Naive thymus-derived CD4-positive, alpha-beta T cell (primary cell): ENCODE measurements around the gene TUBB4A. TPM values are rescaled to one million over a fixed set of nuclear protein-coding genes. Genes with fewer than 3 reads are reported as not detected.

ENCODE experiments used
- ATAC-seq: fragments of 150-1000 bp; cut with Tn5 transposase; 2 replicates; pipeline ENCODE4 v1.10.0; 2021; ENCODE audit warnings: mild to moderate bottlenecking, moderate library complexity
- CTCF ChIA-PET: fragments of 350-600 bp; sonication (Branson Sonifier 250); formaldehyde crosslinking; loops from one replicate; lab custom pipeline; 2021; ENCODE audit warnings: antibody characterized with exemption; lab: Charles Lee
- POLR2A ChIA-PET: fragments of 350-600 bp; sonication (Branson Sonifier 250); formaldehyde crosslinking; loops from one replicate; lab custom pipeline; 2021; ENCODE audit warnings: antibody characterized with exemption, inconsistent platforms; lab: Charles Lee
- DNase-seq, 9 donors: peaks; one replicate each; pipeline versions ENCODE4 v3.0.0 to v3.0.0-alpha.2; 2020 to 2022; ENCODE audit warnings: mixed read lengths in 1 of 9
- H3K27ac ChIP-seq: one replicate; pipeline ENCODE4 v1.7.0; 2013; ENCODE audit warnings: mild to moderate bottlenecking, low read depth, low read length, moderate library complexity
- H3K27me3 ChIP-seq, 2 donors: one replicate each; pipeline ENCODE4 v1.7.0; 2013; ENCODE audit warnings: low read length in 2 of 2, mild to moderate bottlenecking in 2 of 2, moderate library complexity in 2 of 2; ENCODE audit not compliant: control insufficient read depth in 2 of 2, insufficient read depth in 2 of 2
- H3K36me3 ChIP-seq, 3 experiments: 1 replicate in 2 of 3; 2 replicates in 1 of 3; pipeline ENCODE4 v1.7.0; 2013; ENCODE audit warnings: low read length in 3 of 3, mild to moderate bottlenecking in 3 of 3, moderate library complexity in 1 of 3; ENCODE audit not compliant: insufficient read depth in 3 of 3, control insufficient read depth in 2 of 3
- H3K4me1 ChIP-seq, 2 donors: one replicate each; pipeline ENCODE4 v1.7.0; 2013; ENCODE audit warnings: low read length in 2 of 2, mild to moderate bottlenecking in 2 of 2, moderate library complexity in 1 of 2; ENCODE audit not compliant: control insufficient read depth in 2 of 2, insufficient read depth in 2 of 2
- H3K4me3 ChIP-seq: 2 replicates; pipeline ENCODE4 v1.7.0; 2013; ENCODE audit warnings: mild to moderate bottlenecking, low read length
- H3K9me3 ChIP-seq, 3 experiments: 1 replicate in 2 of 3; 2 replicates in 1 of 3; pipeline ENCODE4 v1.7.0; 2013; ENCODE audit warnings: low read length in 3 of 3; ENCODE audit not compliant: control insufficient read depth in 2 of 3
- H3K27ac Mint-ChIP-seq, 9 donors: one replicate each; pipeline ENCODE4 v1.8.0; 2020 to 2022; ENCODE audit warnings: mixed read lengths in 9 of 9, mild to moderate bottlenecking in 8 of 9, moderate library complexity in 5 of 9, inconsistent platforms in 2 of 9
- H3K27me3 Mint-ChIP-seq, 5 donors: one replicate each; pipeline ENCODE4 v1.8.0; 2021 to 2022; ENCODE audit warnings: mixed read lengths in 5 of 5, mild to moderate bottlenecking in 1 of 5
- H3K36me3 Mint-ChIP-seq, 5 donors: one replicate each; pipeline ENCODE4 v1.8.0; 2020 to 2022; ENCODE audit warnings: mixed read lengths in 5 of 5, mild to moderate bottlenecking in 3 of 5, inconsistent platforms in 1 of 5
- H3K4me1 Mint-ChIP-seq, 7 donors: one replicate each; pipeline ENCODE4 v1.8.0; 2020 to 2022; ENCODE audit warnings: mixed read lengths in 7 of 7, mild to moderate bottlenecking in 3 of 7, inconsistent platforms in 1 of 7
- H3K4me3 Mint-ChIP-seq, 10 donors: one replicate each; pipeline ENCODE4 v1.8.0; 2020 to 2022; ENCODE audit warnings: mild to moderate bottlenecking in 10 of 10, mixed read lengths in 10 of 10, moderate library complexity in 6 of 10, inconsistent platforms in 2 of 10
- H3K9me3 Mint-ChIP-seq, 11 donors: one replicate each; pipeline ENCODE4 v1.8.0; 2020 to 2022; ENCODE audit warnings: mixed read lengths in 11 of 11, mild to moderate bottlenecking in 4 of 11, inconsistent platforms in 1 of 11, moderate library complexity in 1 of 11
- intact Hi-C, 2 donors: fragments of 100-400 bp; cut with micrococcal nuclease; formaldehyde crosslinking; loops; one replicate each; pipeline ENCODE4 v1.15.1; 2023
- polyA plus RNA-seq, 2 donors: library from polyadenylated mRNA; unstranded; fragments of 300-500 nt; fragmentation: Illumina TruSeq; gene quantifications; one replicate each; pipeline ENCODE4 v1.2.3, GENCODE V29; 2021
- total RNA-seq, 6 experiments: library from RNA in 5 of 6; stranded (reverse) in 5 of 6; gene quantifications; 1 replicate in 5 of 6; 2 replicates in 1 of 6; pipeline ENCODE4 v1.2.3 and lab custom pipeline; 2021 to 2026

TUBB4A gene
- total and polyA plus RNA-seq, 7 experiments from 2014 or later, result 1.5 to 7.6 (median 2.6) TPM

DNA sequence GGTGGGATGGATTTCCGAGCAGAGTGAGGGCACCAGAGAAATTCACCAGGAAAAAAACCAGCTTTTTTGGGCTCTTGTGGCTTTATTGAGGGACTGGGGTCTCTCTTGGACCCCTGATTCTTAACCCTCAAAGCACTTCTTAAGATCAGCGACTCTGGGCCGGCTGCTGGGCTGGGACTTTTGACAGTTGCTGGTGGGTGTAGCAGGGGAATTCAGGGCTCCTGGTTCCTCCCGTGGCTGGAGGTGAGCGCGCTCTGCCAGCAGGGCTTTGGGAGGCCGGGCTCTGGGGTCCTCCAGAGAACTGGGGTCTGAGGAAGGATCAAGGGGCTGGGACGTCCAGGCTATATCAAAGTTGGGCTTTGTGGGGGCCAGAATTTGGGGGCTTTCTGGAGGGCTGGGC lies 34.7 kb downstream of the TUBB4A start:
- ATAC-seq, result no peak
- ChIA-PET POLR2A (interaction anchor here (1.9 kb wide), 1 partner anchor 14 kb away, joined by 8 read pairs; the partner anchor contains the start of gene DENND1C), CTCF (no interaction called here)
- Mint-ChIP-seq H3K4me1 (peaks cover 3 to 18% (median 12%) of the 10 kb centered on the region in 7 donors), H3K36me3 (peaks cover 0 to 24% (median 9%) of the 10 kb centered on the region in 5 donors), H3K27me3 (peaks cover 0 to 6% (median 0%) of the 10 kb centered on the region in 5 donors), H3K4me3 (no peak overlapping the region), H3K9me3 (no peaks in the 10 kb centered on the region), H3K27ac (peak overlapping the region in 2 of 9 donors; percentile 41 to 43)
- Histone ChIP-seq H3K4me3 (no peak overlapping the region), H3K4me1 (peaks cover 0 to 4% of the 10 kb centered on the region in 2 donors), H3K27ac (no peak overlapping the region), H3K27me3 (no peaks in the 10 kb centered on the region), H3K36me3 (peaks cover 0 to 57% (median 0%) of the 10 kb centered on the region in 3 experiments), H3K9me3 (no peaks in the 10 kb centered on the region)
- intact Hi-C loops, result no loop called here
- DNase-seq, result no peak

- POLR2A ChIA-PET, result interaction anchor here (0.6 to 1.9 kb wide), 2 partner anchors 15 to 19 kb away, joined by 3 to 8 read pairs; partner anchors contain the start of gene DENND1C
- peak overlapping the region in 7 of 9 donors; percentile 8 to 59 (median 36) for H3K27ac Mint-ChIP-seq
- CTCF ChIA-PET, result no interaction called here
- no peak overlapping the region for H3K27ac ChIP-seq
- H3K27me3 ChIP-seq, result no peaks in the 10 kb centered on the region
- H3K4me3 ChIP-seq, result no peak overlapping the region
- H3K9me3 ChIP-seq, result no peaks in the 10 kb centered on the region
- intact Hi-C loops, result no loop called here
- ATAC-seq, result no peak
- no peak for DNase-seq
- peaks cover 0 to 24% (median 9%) of the 10 kb centered on the region in 5 donors for H3K36me3 Mint-ChIP-seq
- peaks cover 3 to 22% (median 17%) of the 10 kb centered on the region in 7 donors for H3K4me1 Mint-ChIP-seq
- peaks cover 0 to 8% (median 0%) of the 10 kb centered on the region in 5 donors for H3K27me3 Mint-ChIP-seq
- H3K9me3 Mint-ChIP-seq, result no peaks in the 10 kb centered on the region
- H3K36me3 ChIP-seq, result peaks cover 0 to 52% (median 0%) of the 10 kb centered on the region in 3 experiments
- H3K4me3 Mint-ChIP-seq, result peak overlapping the region in 1 of 10 donors; percentile 50
- H3K4me1 ChIP-seq, result peaks cover 0 to 4% of the 10 kb centered on the region in 2 donors
Measured at GRCh38 chr19:6466526-6467248, 35.4 kb downstream of the TUBB4A start.

DNA sequence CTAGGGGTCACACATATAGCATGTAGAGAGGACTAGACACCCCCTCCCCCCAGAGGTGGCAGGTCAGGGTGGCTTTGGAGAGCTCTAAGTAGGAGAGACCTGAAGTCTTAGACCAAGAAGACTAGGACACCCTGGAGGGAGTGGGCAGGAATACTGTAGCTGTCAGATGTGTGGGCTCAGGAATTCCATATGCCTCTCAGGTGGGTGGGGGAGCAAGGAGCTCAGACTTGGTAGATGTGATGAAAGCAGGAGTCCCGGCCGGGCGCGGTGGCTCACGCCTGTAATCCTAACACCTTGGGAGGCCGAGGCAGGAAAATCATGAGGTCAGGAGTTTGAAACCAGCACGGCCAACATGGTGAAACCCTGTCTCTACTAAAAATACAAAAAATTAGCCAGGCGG lies 36.4 kb downstream of the TUBB4A start:
- peaks cover 0 to 4% of the 10 kb centered on the region in 2 donors for H3K4me1 ChIP-seq
- peaks cover 3 to 23% (median 18%) of the 10 kb centered on the region in 7 donors for H3K4me1 Mint-ChIP-seq
- ATAC-seq, result no peak
- no peak overlapping the region for H3K4me3 ChIP-seq
- ChIA-PET POLR2A (interaction anchor here (4.3 kb wide), 1 partner anchor 16 kb away, joined by 24 read pairs; the partner anchor contains the start of gene DENND1C), CTCF (interaction anchor here (0.5 kb wide), 1 partner anchor 140 kb away, joined by 3 read pairs; no protein-coding TSS in a partner anchor)
- no peak overlapping the region for H3K27ac ChIP-seq
- no peaks in the 10 kb centered on the region for H3K9me3 ChIP-seq
- DNase-seq, result no peak
- H3K27ac Mint-ChIP-seq, result peak overlapping the region in 6 of 9 donors; percentile 52 to 85 (median 77)
- H3K27me3 Mint-ChIP-seq, result peaks cover 0 to 8% (median 0%) of the 10 kb centered on the region in 5 donors
- peaks cover 0 to 19% (median 8%) of the 10 kb centered on the region in 5 donors for H3K36me3 Mint-ChIP-seq
- H3K27me3 ChIP-seq, result no peaks in the 10 kb centered on the region
- peak overlapping the region in 3 of 10 donors; percentile 13 to 81 (median 68) for H3K4me3 Mint-ChIP-seq
- intact Hi-C loops, result no loop called here
- H3K9me3 Mint-ChIP-seq, result no peaks in the 10 kb centered on the region
- peaks cover 0 to 42% (median 0%) of the 10 kb centered on the region in 3 experiments for H3K36me3 ChIP-seq

DNA sequence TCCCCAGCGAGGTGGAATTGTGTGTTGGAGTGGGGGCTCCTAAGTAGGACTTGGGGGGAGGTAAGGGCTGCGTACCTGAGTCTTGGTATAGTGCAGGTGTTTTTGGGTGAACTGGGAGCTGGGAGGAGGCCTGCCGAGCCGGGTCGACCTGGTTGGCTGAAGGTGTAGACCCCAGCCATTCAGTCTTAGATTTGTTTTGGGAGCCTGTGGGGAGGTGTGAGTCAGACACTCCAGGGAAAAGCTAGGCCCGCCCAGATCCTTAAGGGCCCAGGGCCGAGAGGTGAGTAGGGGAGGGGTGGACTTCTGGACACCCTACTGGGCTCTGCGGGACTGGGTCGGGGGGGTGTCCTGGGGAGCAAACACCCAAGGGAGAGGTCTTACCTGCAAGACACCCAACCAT lies 37.1 kb downstream of the TUBB4A start:
- POLR2A ChIA-PET, result interaction anchor here (4.3 kb wide), 1 partner anchor 17 kb away, joined by 24 read pairs; the partner anchor contains the start of gene DENND1C
- peak overlapping the region in 8 of 9 donors; percentile 68 to 85 (median 78) for H3K27ac Mint-ChIP-seq
- H3K36me3 Mint-ChIP-seq, result peaks cover 0 to 15% (median 5%) of the 10 kb centered on the region in 5 donors

GRCh38 chr19:6464070-6464873 lies 37.8 kb downstream of the TUBB4A start, which contains the start of gene CRB3:
CRB3 (plus strand) TSS chr19:6464271; CDS start chr19:6464702, 431 bp downstream.
- Histone ChIP-seq H3K4me3 (peak within 1 kb of the TSS; percentile 47), H3K36me3 (peaks cover 0 to 28% (median 0%) of the 10 kb centered on the region in 3 experiments), H3K4me1 (peaks cover 0 to 4% of the 10 kb centered on the region in 2 donors), H3K9me3 (no peaks in the 10 kb centered on the region), H3K27ac (peak within 1 kb of the TSS; percentile 64), H3K27me3 (no peaks in the 10 kb centered on the region)
- Mint-ChIP-seq H3K4me1 (peaks cover 5 to 31% (median 27%) of the 10 kb centered on the region in 7 donors), H3K36me3 (peaks cover 0 to 10% (median 4%) of the 10 kb centered on the region in 5 donors), H3K27ac (peak within 1 kb of the TSS in 8 of 9 donors; percentile 73 to 88 (median 83)), H3K9me3 (peaks cover 0 to 1% (median 0%) of the 10 kb centered on the region in 11 donors), H3K4me3 (peak within 1 kb of the TSS; percentile 23 to 84 (median 82)), H3K27me3 (peaks cover 0 to 8% (median 0%) of the 10 kb centered on the region in 5 donors)
- CTCF ChIA-PET, result no interaction called here
- DNase-seq (peak; percentile 31 to 66 (median 57)), ATAC-seq (no peak)
- intact Hi-C loops, result loop anchor here in 1 of 2 donors (5.0 kb wide), 1 partner anchor 1672 kb away; the partner anchor contains the start of gene FEM1A
- POLR2A ChIA-PET, result interaction anchor here (0.6 to 4.3 kb wide), 2 partner anchors 17 to 19 kb away, joined by 3 to 24 read pairs; partner anchors contain the start of gene DENND1C

More for the DNA sequence above, 37.1 kb downstream of the TUBB4A start:
- intact Hi-C loops, result no loop called here
- CTCF ChIA-PET, result no interaction called here
- Histone ChIP-seq H3K36me3 (peaks cover 0 to 35% (median 0%) of the 10 kb centered on the region in 3 experiments), H3K27me3 (no peaks in the 10 kb centered on the region), H3K4me1 (peaks cover 0 to 4% of the 10 kb centered on the region in 2 donors), H3K27ac (peak overlapping the region; percentile 64), H3K4me3 (no peak overlapping the region), H3K9me3 (no peaks in the 10 kb centered on the region)
- DNase-seq (no peak), ATAC-seq (no peak)
- H3K4me3 Mint-ChIP-seq, result peak overlapping the region; percentile 23 to 84 (median 74)
- H3K27me3 Mint-ChIP-seq, result peaks cover 0 to 8% (median 0%) of the 10 kb centered on the region in 5 donors
- H3K9me3 Mint-ChIP-seq, result peaks cover 0 to under 1% (median 0%) of the 10 kb centered on the region in 11 donors
- peaks cover 4 to 28% (median 25%) of the 10 kb centered on the region in 7 donors for H3K4me1 Mint-ChIP-seq
